NCI-H2196 (cell line): ENCODE measurements around the gene CSPG5.

Experiments used
- DNase-seq: peaks from one replicate; lab custom pipeline; 2025; ENCODE audit not compliant: unreplicated experiment; lab: John Stamatoyannopoulos, UW

The CSPG5 gene

DNA sequence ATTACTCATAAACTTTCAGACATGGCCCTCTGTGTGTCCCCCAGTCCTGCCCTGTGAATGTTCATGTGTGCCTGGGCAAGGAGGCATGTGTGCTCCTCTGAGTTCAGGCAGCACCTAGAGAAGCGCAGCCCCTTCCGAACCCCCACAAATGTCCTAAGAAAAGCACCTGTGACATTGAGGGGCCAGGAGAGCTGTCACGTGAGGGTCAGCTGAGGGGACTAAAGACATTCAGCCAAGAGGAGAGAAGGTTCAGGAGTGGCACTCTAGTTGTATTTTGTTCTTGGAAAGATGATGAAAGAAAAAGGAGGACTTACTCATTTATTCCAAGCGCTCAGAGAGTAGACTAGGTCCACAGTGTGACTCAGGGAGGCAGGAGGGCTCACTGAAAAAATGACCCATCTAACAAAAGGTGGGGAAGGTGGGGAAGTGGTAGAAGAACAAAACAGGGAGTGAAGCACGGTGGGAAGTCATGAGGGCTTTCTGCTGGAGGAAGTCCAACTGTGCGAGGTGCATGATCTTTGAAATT lies 37.0 kb downstream of the CSPG5 start:
- no peak for DNase-seq

DNA sequence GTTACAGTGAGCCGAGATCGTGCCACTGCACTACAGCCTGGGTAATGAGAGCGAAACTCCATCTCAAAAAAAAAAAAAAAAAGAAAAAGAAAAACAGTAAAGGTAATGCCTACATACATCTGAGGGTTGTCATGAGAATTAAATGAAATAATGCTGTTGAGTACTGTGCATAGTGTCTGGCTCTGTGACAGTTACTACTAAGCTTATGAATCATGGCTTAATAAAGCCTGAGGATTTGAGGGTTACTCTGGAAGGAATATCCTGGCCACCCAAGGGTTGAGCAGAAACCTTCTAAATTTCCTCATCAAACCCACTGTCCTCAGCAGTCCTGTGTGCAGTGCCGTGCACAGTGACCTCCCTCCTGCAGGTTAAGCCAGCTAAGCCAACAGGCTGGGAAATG lies 38.4 kb downstream of the CSPG5 start:
- DNase-seq, result no peak

GRCh38 chr3:47536967-47537366 lies 41.7 kb downstream of the CSPG5 start:
- no peak for DNase-seq

GRCh38 chr3:47536221-47536891 lies 42.3 kb downstream of the CSPG5 start:
- no peak for DNase-seq

DNA sequence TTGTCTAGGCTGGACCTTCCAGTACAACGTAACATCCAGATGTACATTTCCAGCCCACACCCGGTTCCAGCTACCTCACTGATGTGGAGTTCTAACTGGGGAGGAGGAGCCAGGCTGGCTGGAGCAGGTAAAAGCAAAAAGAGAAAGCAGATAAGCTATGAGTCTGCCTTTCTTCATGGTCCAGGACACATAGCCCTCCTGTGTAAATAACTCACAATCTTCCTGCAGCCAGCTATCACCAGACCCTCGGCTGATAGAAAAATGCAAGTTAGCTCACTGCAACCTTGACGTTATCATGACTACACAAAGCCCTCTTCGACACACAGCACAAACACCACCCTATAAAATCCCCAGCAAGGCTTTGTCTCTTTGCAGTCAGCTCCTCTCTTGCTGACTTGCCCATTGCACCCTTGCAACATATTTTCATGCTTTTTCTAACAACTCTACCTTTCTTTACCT lies 44.6 kb downstream of the CSPG5 start:
- no peak for DNase-seq

DNA sequence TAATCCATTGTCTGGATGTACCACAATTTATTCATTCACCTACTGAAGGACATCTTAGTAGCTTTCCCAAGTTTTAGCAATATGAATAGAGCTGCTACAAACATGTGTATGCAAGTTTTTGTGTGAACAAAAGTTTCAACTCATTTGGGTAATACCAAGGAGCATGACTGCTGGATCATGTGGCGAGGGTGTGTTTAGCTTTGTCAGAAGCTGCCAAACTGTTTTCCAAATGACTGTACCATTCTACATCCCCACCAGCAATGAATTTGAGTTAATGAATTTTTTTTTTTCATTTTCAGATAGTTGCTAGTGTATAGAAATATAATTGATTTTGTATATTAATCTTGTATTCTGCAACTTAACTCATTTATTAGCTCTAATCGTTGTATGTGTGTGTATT lies 45.2 kb downstream of the CSPG5 start:
- DNase-seq, result no peak

GRCh38 chr3:47527952-47528725 lies 50.5 kb downstream of the CSPG5 start:
- DNase-seq, result no peak

DNA sequence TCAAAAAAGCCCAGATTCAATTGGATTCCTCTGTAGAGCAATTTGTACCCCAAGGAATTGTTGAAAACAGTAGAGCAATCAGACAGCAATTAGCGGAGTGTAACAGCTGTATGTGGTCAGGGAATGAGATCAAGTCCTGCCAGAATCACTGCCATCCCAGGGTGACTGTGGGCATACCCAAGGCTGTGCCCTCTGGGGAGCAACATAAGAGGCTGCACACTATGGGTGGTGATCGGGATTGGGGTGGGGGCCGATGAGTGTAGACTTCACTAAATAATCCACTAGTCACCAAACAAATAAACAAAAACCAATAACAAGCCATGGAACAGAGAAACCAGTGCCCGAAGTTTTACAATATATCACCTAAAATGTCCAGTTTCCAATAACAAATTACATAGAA lies 53.0 kb downstream of the CSPG5 start:
- no peak for DNase-seq

DNA sequence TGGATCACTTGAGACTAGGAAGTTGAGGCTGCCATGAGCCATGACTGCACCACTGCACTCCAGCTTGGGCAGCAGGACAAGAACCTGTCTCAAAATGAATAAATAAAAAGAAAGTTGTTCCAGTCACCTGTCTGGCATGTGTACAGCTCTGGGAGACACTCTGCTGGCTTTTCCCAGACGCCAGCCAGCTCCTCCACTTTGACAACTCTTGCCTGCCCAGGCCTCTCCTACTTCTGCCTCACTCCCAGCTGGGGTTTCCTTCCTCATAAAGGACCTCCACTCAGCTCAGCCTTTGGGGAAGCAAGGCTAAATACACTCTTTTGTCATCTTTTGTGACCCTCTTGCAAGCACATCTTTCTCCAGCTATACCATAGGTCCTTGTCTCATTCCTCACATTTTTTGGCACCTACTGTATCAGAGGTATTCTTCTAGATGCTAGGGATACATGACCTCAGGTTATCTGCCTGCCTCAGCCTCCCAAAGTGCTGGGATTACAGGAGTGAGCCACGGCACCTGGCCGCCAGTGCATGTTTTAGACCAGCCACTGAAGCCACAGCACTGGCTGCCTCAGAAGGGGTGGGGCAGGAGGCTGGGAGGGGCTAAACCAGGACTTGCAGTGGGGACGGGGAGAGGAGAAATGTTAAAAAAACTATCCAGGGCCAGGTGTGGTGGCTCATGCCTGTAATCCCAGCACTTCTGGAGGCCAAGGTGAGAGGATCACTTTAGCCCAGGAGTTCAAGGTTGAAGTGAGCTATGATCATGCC lies 55.2 kb downstream of the CSPG5 start:
- DNase-seq, result no peak

DNA sequence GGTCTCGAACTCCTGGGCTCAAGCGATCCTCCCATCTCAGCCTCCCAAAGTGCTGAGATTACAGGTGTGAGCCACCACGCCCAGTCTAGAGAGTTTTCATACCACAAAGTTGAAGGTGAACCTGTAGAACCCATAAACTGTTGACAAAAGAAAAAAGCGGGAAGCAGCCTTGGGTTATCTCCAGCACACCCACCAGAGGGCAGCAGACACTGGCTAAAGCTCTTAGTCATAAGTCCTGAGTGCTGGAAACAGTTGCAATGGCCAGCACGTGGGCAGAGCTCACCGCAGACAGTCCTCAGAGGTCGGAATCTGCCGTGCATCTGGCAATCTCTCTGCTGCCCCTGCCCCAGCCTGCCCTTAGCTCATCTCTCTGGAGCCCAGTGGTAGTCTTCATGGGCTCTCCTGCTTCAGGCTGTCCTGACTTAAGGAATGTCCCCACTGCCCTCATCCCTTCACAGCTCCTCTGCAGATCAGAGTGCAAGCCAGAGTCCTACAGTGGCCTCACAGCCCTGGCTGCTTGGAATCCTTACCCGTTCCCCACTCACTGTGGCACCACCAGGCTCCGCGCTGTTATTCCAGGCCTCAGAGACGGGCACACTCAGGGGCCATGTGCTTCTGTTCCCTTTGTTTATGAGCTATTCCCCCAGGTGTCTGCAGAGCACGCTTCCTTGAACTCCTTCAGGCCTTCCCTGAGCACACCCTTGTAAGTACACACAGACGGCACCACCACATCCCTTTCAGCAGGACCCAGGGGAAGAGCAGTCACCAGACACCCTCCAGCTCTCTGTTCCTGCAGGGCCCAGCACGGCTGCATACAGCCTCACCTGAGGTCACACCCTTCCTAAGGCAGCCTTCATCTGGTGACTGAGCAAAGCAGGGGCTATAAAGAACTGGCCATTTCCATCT lies 56.3 kb downstream of the CSPG5 start:
- DNase-seq, result peak; percentile 68

DNA sequence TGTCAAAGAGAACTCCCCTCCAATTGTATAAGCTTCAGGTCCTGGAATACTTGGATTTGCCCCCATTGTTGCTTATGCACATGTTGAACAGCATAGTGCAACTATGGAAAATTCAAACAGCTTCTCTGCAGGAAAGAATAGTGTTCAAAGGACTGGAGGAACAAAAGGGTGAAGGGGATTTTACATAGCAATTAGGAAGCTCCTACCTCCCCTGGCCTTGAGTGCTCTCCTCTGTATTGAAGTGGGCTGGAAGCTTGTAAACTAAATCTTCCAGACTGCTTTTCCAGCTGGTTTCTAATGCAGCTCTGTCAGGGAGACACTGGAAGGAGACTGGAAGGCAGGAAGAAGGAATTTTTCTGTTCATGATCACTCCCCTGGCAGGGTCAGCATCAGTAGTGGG lies 57.9 kb downstream of the CSPG5 start:
- DNase-seq, result no peak

GRCh38 chr3:47517937-47518336 lies 60.7 kb downstream of the CSPG5 start:
- no peak for DNase-seq

GRCh38 chr3:47515864-47516319 lies 62.8 kb downstream of the CSPG5 start:
- no peak for DNase-seq

DNA sequence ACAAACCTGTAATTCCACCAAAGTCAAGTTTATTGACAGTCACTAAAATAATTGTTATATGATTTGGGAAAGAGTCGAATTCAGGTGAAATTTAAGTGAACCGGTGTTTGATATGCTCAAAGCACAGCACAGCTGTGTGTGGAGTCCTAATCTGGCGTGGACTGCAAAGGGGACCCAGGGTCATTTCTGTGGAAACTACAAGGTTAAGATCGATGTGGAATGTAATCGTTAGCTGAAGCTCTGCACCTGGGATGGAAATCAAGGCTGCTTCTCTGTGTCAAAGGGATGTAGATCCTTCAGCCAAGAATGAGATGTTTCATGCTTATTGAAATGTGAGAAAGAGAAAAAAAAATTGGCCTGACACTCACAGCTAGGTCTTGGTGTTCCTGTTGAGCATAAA lies 63.6 kb downstream of the CSPG5 start:
- DNase-seq, result no peak

DNA sequence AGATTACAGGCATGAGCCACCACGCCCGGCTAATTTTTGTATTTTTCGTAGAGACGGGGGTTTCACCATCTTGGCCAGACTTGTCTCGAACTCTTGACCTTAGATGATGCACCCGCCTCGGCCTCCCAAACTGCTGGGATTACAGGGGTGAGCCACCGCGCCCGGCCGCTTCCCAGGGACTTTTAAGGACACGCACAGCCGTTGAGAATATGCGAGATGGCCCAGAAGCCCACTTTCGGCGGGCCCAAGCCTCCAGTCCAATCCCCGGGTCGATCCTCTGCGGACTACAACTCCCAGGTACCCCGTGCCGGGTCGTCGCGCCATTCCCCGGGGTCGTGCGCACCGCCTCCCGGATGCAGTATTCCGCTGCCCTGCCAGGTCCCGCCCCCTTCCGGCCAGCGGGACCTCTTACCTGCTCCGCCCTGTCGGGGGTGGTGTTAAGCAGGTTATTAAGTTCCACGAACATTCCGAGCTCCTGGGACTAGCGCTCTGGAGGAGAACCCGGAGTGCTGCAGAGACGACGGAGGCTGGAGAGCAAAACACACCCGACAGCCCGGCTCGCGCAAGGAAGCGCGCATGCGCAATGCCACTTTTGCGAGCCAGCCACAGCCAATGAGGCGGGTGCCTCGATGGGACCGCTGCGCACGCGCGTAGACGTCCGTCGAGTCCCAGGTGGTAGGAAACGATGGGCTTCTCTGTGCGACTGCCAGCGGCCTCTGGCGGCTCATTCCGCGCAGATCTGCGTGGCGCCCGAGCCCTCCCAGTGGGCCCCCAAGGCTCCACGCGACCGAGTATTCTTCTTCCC lies 65.3 kb downstream of the CSPG5 start, which contains the start of gene ELP6:
Gene ELP6 (minus strand): TSS at position 588 of the 805 bp plus-strand sequence. CDS start 122 bp downstream, at position 466.
- DNase-seq, result peak; percentile 89

DNA sequence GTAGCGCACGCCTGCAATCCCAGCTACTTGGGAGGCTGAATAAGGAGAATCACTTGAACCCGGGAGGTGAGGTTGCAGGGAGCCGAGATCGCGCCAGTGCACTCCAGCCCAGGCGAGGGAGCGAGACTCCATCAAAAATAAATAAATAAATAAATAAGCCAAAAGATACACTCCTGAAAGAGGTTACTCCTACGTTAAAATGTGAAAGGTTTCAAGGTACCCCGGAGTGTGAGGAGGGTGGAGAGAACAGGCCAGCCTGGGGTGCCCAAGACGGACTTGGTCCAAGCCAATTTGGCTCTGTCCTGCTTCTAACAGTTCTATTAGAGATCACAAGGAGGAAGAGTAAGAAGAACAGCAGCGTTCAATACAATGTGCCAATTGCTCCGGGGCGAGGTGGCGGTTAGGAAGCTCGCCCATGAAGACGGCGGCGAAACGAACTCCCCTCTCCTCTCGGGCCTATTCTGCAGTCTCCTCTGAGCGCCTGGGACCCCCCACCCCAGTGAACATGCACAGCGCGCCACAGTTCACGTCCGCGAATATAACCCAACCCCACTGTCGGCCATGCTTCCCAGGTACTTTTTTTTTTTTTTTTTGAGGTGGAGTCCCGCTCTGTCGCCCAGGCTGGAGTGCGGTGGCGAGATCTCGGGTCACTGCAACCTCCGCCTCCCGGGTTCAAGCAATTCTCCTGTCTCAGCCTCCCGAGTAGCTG lies 66.1 kb downstream of the CSPG5 start:
- no peak for DNase-seq
